GM19372 (cell line): ENCODE results near the gene GLRA2.

Source experiments
- ATAC-seq: cut with Tn5 transposase; IDR thresholded peaks from one replicate; pipeline ENCODE4 v1.9.1; 2021; ENCODE audit warnings: mild to moderate bottlenecking, low read depth, moderate library complexity; ENCODE audit not compliant: unreplicated experiment

Gene GLRA2

GRCh38 chrX:14529290-14529989 lies at the start of gene GLRA2:
TSS of gene GLRA2 (plus strand) at chrX:14529536. CDS start at chrX:14530058, 522 bp downstream.
- no peak for ATAC-seq

DNA sequence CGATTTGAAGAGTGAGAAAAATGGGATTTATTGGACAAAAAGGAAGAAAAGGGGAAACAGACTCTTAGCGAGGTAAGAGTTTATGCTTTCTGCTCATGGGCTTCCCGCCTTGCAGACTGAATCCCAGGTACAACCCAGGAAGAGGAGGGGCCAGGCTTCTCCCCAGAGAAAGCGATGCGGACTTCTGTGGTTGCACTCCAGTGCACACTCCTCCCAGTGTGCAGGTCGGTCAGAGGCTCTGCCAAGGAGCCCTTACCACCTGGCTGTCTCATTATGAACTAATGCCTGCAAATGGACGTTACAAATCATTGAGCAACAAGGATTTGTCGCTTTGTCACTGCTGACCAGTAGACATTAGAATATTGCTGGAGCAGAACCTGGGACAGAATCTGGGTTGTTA lies 39.9 kb upstream of the GLRA2 start:
- ATAC-seq: no peak

DNA sequence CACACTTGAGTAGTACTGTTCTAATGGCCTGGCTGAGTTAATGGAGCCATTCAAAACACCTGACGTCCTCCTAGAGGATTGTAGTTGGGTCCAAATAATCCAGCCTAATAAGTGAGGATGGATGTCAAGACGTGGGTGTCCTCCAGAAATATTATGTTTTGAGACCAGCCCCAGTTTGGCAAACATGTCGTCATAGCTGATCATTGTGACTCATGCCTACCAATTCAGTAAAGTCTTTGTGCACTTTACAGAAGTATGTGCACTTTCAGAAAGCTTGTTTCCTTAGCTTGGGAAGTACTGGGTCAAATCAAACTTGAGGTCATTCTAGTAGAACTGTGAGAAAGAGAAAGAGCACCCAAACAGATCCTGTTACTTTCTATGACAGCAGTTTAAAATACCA lies 37.6 kb upstream of the GLRA2 start:
- ATAC-seq: no peak

DNA sequence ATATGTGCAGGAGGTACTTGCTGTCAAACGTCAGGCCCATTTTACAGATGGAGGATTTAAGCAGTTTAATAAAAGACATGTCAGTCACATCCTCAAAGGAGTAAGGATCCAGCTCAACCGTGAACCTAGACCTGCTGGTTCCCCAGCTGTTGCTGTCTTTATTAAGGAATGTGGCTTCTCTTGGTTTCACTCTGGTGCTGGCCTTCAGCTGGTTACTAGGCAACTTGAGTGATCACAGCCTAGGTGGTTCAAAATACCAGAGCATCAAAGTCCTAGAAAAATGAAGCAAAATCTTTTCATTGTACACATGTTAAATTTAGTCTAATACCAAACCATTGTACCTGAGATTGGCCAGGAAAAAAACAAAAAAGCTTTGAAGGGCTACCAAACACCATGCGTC lies 32.7 kb upstream of the GLRA2 start:
- no peak for ATAC-seq

DNA sequence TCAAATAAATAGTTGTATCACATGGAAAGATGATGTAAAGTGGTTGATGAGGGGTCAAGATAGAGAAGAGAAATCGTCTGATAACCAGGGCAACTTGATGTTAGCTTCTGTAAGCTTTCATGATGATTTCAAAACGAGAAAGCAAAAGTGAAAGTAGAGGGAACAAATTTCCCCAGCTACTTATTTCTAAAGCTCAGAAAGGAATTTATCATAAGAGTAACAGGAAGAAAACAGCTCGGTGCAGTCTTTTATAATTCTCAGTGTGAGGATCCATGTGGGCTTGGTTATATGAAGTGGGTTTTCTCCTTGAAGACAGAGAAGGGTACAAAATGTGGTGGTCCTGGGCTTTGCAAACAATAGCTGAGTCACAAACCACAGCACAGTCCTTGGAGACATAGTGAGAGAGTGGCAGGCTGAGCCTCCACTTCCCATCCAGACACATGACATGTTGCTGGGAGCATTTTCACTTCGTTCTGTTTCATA lies 32.1 kb upstream of the GLRA2 start:
- no peak for ATAC-seq

DNA sequence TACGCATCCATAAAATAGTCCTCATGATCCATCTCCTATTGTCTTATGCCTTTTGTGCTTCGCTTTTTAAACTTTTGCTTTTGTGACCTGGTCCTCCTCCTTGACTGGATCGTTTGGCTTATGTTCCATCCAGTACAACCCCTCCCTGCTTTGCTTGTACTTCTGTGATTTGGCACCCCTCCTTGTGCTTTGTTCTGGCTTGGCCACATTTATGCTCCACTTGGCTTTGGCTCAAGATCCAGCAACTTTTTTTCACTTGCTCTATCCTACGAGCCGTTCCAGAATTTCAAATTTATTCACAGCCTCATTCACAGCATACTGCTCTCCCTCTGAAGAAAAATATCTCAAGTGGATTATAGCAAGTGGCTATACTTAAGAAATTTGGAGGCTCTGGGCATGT lies 28.0 kb upstream of the GLRA2 start:
- ATAC-seq: no peak

DNA sequence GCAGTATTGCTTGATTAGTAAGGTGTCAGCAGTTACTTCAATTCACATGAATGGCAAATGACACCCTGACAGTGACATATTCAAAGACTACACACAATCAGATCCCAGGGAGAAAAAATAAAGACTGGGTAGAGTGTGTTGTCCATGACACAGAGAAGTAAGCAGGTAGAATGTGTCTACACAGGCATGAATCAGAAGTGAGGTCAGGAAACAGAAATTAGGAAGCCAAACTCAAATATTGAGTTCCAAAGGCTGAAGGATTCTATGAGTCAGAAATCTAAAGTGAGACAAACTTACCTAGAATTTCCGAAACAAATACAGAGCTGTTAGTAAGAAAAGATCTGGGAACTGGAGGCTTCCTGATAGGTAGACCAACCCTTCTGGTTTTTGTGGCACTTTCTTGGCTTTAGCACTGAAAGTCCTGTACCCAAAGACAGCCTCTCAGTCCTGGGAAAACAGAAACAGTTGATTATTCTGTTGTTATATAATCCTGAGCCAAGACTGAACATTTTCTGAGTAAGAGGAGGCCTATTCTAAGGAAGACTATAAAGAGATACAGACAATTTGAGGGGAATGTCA lies 24.3 kb upstream of the GLRA2 start:
- ATAC-seq: no peak

DNA sequence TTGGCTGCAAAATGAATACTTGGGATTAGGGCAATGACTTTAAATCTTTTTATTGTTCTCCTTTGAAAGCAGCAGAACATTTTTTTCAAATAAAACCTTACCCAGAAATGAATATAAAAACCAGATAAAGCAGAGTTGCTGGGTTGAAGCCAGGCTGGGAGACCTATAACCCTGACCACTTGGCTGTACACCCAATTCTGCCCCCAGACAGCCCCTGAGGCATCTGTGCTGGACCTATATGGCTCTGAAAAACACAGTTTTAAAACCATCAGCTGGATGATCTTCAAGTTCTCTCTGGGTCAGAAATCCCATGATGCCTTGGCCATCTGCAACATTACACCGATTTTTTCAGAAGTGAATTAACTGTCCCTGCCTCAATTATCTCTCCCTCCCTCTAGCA lies 23.7 kb upstream of the GLRA2 start:
- ATAC-seq: no peak

- no peak for ATAC-seq
These were observed 22.5 kb upstream of the GLRA2 start for GRCh38 chrX:14506866-14507265.

GRCh38 chrX:14508025-14508690 lies 21.2 kb upstream of the GLRA2 start:
- no peak for ATAC-seq

DNA sequence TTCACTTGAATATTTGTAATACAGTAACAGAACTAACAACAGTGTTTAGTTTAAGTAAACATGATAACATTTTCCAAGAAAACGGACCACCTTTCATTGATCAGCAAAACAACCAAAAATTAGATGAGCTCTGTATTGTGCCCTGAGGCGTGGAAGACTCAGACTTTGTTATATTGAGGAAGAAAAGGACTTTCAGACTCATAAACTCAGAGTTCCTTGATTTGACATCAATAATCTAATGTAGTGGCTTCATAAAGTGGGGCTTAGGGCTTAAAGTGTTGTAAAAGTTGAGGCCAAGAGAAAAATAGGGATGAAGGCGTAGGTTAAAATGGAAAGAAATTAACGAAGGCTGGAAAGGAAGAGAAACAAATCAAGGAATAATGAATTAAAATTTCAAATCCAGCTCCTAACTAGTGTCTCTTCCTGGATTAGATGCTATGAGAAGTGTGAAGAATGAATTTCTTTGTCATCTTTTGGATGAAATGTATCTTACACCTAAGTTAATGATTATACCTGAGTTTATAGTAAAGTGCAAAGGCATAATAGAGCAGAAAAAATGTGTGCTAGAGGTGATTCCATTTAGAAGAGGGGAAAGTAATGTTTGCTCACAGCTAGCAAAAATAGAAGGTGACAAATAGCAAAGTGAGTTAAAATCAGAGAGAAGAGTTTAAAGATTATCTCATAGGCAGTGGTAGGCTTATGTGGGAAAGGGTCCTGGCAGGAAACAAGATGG lies 19.8 kb upstream of the GLRA2 start:
- ATAC-seq: no peak

DNA sequence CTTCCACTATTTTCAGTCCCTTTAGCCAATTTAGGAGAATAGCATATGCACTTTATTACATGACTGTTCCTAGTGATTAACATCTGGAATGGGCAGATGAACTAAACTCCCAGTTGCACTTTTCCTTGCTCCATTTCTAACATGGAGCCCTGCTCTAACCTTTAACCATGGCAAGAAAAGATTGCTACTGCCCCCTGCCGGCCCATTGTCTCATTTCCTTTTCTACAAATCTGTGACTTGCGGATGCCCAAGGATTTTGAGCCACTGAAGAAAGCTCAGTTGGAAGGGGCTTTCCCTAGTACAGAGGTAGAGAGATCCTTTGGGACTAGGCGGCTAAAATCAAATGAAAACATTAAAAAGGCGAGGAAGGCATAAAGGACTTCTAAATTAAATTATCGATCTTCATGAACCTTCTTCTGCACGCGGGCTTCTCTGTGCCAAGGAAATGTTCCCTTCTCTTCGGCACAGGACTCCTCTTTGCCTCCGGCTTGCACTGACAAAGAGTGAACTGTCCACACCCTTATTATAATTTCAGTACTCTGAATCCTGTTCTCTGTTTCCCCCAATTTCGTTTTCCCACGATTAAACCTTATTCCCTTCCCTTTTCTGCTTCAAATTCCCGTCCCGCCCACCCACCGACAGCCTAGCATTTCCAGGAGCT lies 577 bp upstream of the GLRA2 start:
- no peak for ATAC-seq

GRCh38 chrX:14533867-14534266 lies 4.5 kb downstream of the GLRA2 start:
- no peak for ATAC-seq

- no peak for ATAC-seq
These were observed 16.9 kb downstream of the GLRA2 start for GRCh38 chrX:14546190-14546589.

DNA sequence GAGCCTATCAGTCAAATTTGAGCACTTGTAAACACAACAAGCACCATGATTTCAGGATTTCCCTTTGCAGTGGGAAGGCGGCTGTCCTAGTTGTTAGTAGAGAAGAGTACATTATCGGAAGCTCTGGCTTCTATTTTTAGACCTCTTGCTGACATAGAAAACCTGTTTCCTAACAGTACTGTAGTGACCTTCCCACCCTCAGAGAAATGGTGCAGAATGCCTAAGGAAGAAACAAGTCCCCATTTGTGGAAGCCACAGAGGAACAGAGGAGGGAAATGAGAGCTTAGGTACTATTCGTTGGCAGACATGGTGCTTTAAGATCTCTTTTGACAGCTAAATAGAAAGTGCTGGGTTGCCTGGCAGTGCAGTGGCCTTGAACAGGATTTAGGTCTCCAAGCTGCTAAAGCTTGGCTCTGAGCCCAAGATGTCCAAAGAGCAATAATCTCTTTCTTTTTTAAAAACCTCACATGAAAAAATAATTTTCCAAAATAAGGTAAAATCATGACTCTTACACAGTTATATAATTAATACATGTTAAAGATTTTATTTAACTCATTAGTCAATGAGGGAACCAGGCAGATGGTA lies 24.9 kb downstream of the GLRA2 start:
- no peak for ATAC-seq

DNA sequence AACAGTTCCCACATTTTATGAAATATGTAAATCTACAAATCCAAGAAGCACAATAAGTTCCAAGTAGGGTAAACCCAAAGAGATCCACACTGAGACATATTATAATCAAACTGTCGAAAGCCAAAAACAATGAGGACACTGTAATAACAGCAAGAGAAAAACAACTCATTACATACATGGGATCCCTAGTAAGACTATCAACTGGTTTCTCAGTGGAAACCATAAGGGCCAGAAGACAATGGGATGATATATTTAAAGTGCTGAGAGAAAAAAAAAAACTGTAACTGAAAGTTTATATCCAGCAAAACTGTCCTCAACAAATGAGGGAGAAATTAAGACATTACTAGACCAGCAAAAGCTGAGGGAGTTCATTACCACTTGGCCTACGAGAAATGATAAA lies 34.7 kb downstream of the GLRA2 start:
- no peak for ATAC-seq

GRCh38 chrX:14573161-14573560 lies 43.8 kb downstream of the GLRA2 start:
- no peak for ATAC-seq

DNA sequence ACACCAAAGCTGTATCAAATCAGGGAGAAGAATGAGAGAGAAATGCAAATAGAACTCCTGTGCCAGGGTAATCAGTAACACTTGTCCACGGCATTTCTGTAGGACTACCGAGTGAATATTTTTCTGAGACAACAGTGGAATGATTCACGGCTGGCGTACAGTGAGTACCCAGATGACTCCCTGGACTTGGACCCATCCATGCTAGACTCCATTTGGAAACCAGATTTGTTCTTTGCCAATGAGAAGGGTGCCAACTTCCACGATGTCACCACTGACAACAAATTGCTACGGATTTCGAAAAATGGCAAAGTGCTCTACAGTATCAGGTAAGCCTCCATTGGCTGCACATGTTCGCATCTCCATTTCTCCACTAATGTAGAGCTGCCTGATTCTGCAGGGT lies 51.7 kb downstream of the GLRA2 start:
- ATAC-seq: no peak

DNA sequence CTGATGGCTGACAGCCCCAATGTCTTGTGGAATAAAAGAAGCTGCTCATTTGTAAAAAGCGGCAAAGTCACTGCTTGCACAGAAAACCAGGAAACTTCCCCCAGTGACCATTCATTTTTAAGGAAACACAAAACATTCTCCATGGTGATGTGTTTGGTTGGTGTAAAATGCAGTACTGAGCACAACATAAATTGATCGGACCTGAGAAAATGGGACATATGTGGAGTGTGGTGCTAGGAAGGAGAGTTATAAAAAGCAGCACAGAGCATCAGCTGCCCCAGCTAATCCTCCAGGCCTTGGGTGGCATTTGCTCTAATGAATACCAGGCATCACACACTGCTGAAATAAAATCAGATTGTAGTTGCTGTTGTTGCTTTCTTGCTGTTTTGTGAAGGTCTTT lies 55.2 kb downstream of the GLRA2 start:
- no peak for ATAC-seq

DNA sequence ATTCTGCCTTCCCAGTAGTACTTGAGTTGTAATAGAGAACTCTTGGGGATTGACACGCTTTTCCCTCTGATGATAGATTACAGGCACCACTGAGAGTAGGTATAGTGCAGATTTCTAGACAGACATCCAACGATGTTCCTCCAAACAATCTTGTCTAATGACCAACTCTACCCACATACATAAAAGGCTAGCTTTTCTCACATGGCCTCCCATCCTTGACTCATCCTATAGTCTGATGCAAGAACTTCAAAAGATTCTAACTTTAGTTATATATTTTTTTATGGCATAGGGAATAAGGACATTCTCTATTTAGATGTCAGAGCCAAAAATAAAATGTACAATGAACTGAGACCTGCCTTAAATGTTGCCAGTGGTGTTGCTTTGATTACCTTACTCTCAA lies 60.9 kb downstream of the GLRA2 start:
- ATAC-seq: no peak
